RCC 7860 (cell line): ENCODE measurements around the gene DDIT4.
A peak's percentile ranks its signal among the peaks of the same experiment; 100 is the strongest.
"Not testable (repeated sequence)": the region's sequence is repeated elsewhere in the genome, so short reads cannot be mapped to it uniquely, and the experiment has no call there.

Experiments used
- DNase-seq: peaks from one replicate; pipeline ENCODE4 v3.0.0-alpha.2; 2015; ENCODE audit warnings: low spot score
- FAIRE-seq: peaks from 2 replicates; lab custom pipeline; 2012; peaks lifted over from hg19 to GRCh38; lab: Jason Lieb, UNC

Gene DDIT4

DNA sequence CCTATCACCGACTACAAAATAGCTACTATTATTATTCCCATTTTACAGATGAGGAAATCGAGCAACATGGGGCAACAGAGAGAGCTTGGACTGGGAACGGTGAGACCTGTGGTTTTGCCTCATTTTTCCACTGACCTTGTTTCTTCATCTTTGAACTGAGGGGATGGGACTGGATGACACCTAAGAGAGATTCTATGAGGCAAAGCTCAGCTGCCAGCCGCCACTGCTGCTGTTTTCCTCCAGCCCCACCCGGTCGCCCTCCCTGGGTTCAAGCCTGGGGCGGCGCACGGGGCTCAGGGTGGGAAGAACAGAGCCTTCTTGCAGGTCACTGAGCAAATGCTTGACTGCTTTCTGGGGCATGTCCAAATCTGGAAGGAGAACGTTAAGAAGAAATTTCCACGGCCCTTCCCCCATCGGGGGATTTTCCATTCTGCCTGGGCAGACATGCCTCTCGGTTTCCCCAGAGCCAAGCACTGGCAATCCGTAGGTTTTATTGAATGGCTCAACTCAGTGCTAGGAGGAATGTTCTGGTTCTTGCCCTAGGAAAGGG, 12.3 kb downstream of the DDIT4 start:
- DNase-seq (peak; percentile 57), FAIRE-seq (peak; percentile 81)

DNA sequence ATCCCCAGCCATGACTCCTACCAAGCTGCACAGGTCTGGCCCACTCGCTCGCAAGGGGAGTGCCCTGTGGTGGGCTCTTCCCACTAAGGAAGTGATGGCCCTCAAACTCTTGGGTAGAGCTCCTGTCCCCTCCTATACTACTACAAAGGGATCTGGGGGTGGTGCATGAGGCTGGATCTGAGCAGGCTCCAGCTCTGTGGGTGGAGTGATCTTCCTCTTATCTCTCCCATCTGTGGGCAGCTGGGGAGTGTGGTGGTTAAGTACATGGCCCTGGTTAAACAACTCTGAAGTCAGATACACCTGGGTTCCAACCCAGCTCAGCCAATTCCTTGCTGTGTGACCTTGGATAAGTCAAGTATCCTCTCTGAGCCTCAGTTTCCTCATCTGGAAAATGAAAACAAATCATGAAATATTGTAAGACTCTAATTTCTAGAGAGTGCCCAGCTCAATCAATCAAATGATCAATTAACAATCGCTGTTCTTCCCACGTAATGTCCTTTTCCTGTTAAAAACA, 17.4 kb downstream of the DDIT4 start:
- FAIRE-seq: peak; percentile 28

DNA sequence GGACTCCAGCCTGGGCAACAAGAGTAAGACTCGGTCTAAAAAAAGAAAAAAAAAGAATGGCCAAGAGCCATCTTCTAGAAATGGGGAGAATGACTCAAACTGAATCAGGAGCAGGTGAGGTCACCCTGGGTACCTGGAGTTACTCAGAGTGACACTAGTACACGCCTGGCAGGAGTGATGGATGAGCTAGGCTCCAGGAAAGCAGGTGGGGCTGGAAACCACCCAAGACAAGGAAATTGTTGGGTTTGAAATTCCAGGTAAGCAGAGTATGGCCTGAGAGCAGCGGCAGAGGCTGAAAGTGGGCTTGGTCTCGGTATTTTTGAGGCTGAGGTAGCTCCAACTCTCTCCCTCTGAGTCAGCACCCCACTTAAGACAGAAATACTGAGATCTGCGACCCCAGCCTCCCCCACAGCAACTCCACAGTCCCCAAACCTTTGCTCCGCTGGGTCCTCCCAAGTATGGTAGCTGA, 18.5 kb downstream of the DDIT4 start:
- DNase-seq: peak; percentile 75

More for the DNA sequence above, 17.4 kb downstream of the DDIT4 start:
- no peak for DNase-seq

DNA sequence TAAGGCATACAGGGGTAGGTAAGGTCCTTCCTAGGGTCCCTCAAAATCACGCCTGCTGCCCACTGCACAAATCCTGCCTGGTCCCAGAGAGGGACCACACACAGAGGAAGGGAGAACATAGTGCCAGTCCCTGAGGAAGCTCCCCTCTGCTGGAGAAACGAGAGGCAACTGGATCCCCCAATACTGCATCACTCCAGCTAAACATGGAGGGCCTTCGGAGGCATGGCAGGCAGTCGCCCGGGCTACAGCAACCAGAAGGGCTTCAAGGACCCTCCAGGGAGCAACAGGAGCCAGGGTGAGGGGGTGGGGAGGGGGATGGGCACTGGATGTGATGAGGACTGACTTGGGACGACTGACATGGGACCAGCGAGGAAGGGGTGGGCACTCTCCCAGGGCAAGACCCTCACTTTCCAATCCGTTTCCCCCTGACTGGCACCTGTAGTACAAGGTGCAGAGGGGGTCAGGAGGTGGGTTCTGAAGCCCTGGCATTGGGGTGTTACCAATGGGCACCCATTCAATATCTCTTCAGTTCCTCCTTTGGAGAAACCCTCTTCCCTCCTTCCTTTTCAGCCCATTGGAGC, 21.7 kb downstream of the DDIT4 start:
- FAIRE-seq (no peak), DNase-seq (no peak)

More for the DNA sequence above, 18.5 kb downstream of the DDIT4 start:
- peak; percentile 64 for FAIRE-seq

DNA sequence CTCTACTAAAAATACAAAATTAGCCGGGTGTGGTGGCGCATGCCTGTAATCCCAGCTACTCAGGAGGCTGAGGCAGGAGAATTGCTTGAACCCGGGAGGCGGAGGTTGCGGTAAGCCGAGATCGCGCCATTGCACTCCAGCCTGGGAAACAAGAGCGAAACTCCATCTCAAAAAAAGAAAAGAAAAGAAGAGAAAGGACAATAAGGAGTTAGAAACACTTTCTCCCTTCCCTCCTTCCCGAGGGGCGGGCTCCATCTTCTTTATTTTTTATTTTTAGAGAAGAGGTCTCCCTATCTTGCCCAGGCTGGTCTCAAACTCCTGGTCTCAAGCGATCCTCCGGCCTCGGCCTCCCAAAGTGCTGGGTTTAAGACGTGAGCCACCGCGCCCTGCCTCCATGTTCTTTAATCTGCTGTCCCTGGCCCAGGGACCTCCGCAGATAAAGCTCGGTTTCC, 23.1 kb downstream of the DDIT4 start:
- DNase-seq, FAIRE-seq: not testable (repeated sequence)

DNA sequence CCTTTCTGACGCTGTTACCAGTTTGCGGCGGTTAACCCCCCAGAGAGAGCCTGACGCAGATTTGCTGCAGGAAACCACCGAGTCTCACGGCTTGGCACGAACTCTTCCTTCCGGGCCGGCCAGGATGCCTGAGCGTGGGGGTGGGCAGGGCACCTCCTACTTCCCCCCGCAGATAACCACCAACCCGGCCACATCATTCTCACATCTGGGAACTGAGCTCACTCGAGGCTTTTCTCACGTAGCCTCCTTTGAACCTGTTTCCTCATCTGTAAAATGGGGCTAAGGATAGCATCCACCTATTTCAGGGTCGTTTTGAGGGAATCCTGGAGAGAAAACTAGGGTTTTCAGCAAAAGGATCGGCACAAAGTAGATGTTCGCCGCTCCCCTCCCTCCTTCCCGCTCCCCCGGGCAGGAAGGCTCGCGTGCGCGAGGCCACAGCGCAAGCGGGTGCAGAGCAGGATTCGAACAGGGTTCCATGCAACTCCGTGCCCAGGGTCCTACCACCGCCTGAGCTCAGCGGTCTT, 23.6 kb downstream of the DDIT4 start:
- DNase-seq: peak; percentile 98
- FAIRE-seq: peak; percentile 89

DNA sequence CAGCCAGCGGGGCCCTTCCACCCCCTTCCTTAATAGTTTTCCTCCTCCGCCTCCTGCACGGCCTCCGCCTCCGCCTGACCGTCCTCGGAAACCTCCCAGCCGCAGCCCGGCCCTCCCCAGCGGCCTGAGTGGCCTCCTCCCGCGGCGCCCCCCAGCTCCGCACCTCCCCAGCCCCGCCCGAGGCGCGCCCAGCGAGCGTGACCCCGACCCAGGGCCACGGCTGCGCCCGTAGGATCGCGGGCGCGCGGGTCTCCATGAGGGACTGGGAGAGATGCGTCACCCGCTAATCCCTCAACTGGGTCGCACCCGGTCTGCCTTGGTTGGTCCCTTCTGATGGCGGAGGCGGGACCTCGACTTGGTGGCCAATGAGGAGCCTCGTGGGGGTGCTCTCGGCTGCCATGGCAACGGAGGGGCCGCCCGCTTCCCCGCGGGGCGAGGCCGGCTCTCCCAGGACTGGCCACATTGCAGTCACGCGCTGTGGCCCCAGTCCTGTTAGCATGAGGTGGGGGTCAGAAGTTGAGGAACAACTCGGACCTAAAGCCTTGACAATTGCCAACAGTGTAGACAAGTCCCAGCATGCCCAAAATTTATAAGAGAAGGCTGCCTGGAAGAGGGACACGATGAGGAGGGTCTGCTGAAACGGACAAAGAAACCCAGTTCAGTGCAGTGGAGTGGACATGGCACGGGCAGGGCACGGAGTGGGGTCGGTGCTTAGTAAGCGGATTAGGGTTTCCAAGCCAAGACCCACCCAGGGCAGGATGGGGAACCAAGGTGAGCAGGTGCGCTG, 24.3 kb downstream of the DDIT4 start:
- peak; percentile 71 for FAIRE-seq
- peak; percentile 98 for DNase-seq

DNA sequence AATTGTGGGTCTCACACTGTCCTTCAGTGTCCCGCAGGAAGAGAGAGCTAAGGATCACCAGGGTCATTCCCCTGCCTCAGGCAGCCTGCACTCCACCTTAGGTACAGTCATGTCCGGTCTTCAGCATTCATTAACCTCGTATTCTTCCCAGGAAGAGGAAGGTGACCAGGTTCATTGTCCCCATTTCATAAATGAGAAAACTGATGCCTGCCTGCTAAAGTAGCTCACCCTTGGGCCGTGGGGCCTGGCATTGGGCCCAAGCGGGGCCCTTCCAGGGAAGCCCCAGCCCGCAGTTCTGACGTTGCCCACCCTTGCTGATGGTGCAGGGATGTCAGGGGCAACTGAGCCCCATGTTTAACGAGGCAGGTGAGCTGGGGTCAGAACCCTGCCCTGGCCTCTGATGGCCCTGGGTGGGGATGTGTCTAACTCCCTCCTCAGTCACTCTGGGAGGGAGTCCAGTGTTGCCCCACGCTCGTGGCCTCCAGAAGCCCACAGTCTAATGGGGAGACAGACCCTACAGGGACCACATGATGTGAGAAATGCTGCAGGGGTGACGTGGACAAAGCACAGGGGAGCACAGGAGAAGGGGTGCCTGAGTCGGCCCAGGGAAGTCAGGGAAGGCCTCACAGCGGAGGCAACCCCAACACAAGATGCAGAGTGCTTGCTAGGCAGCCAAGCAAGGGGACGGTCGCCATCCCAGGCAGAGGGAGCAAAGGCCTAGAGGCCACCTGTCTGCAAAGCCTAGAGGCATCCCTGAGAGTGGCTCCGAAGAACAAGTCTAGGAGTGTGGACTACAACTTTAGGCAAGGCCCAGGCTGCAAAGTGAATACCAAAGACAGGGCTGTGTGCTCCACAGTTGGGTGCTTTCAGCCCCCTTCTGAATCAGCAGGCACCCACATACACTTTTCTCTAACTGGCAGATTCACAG, 25.1 kb downstream of the DDIT4 start:
- FAIRE-seq: no peak

DNA sequence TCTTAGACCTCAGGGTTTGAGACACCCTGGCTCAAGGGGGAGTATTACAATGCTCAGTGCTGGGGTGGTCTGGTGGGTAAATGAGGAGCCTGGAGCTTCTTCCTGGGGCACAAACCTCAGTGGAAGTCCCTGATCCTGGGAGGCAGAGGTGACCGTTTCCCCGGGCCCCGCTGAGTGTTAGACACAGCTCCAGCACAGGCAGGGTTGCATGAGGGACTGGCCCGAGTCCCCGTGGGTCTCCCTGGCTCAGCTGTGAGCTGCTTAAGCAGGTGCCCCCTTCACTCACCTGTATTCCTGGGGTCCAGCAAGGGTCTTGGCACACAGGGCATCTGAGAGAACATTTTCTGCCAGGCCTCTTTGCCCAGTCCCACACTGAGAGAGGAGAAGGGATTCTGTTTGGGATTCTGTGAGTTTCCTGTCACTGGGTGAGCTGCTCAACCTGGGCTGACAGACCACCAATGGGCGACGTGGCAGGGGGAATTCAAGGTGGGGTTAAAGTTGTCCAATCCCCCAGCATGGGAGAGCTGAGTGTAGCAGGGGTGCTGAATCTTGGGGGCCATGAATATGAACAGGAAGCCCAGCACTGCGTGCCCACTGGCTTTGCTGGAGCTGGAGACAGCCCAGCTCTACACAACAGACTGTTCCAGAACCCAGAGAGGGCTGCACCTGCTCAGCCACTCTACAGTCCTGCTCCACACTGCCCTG, 29.9 kb downstream of the DDIT4 start:
- DNase-seq (no peak), FAIRE-seq (no peak)

More for the DNA sequence above, 25.1 kb downstream of the DDIT4 start:
- DNase-seq: peak; percentile 75

DNA sequence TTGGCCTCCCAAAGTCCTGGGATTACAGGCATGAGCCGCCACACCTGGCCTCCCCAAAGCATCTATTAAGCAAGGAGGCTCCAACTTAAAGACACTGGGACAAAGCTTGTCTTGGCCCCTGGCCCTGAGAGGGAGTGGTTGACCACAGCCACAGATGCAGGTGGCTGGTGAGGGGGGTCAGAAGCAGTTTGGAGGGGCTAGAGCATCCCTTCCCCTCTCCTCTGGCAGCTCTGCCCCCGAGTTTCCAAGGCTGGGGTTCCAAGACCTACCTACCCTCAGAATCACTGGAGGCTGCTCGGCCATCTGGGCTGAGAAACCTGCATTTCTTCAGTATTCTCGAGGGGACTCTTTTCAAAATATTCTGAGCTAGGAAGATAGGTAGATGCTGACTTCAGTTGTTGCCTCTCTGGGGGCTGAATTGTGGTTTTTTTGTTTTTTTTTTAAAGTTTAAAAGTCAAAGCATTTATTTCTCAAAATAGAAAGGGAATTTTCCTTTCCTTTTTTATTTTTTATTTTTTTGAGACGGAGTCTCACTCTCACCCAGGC, 32.6 kb downstream of the DDIT4 start:
- DNase-seq (no peak), FAIRE-seq (no peak)

DNA sequence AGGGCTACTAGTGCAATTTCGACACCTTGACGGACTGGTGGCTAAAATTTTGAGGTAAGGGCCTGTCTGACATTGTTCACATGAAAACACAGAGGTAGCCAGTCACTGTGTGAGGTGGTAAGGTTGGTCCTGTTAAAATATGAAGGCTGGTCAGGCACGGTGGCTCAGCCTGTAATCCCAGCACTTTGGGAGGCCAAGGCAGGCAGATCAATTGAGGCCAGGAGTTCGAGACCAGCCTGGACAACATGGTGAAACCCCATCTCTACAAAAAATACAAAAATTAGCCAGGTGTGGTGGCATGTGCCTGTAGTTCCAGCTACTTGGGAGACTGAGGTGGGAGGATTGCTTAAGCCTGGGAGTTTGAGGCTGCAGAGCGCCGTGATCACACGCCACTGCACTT, 34.0 kb downstream of the DDIT4 start:
- not testable (repeated sequence) for FAIRE-seq

DNA sequence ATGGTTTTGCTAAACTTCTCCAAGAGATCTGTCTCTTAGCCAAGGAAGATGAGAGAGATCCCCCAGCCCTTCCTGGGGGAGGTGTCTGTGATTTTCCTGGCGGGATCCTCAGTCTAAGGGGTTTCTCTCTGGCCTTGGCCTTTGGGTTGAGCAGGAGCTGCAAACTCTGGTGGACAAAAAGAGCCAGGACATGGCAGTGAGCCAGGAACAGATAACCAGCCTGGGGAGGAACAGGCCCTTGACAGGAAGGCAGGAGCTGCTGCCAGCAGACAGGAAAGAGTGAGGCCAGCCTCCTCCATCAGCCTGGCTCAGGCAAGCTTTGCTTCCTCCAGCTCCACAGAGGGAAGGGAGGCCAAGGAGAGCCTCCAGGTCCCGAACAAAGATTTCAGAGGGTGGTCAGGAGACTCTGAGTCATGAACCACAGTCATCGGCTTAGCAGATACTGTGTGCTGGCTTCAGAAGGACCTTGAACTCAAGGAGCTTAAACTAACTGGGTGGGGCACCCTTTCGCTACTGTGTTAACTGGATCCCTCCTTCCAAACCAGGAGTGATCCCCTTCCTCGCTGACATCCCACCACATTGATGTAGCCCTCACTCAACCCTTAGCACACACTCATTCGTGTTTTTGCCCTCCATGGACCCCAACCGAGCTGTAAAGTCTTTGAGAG, 34.7 kb downstream of the DDIT4 start:
- DNase-seq: peak; percentile 93
- peak; percentile 87 for FAIRE-seq

More for the DNA sequence above, 34.0 kb downstream of the DDIT4 start:
- not testable (repeated sequence) for DNase-seq

DNA sequence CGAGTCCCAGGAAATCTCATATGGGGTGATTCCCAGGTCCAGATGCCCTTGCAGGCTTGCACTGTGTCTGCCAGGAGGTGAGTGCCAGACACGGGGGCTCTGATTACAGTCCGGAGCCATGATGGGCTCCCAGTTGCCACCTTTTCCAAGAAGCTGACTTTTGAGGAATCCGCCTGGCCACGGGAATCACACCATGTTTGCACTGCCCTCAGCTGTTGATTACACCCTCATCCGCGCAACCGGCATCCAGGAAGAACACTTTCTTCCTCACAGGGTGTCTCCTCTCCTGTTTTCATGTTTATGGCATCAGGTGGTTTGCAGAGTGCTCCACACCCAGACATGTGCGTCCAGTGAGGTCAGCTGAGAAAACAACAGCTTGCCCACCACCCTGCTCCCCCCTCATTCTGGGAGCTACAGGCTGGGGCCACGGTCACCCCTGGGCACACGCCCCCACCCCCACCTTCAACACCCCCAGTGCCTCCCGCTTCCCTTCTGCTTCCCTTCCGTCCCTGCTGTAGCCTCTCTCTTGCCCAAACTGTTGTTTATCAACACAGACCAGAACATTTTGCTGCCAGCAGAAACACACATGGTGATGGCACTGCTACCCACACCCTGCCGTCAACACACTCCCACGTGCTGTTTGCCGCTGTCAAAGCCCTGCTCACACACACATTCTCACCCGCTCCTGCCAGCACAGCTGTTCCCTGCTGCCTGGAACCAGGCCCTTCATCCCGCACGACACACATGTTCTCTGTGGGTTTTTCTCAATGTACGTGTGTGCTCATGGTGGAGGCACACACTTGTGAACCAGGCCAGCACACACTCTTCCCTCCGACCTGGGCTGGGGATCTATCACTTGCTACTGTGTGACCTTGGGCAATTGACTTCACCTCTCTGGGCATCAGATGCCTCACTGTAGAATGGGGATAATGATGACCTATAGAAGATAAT, 35.8 kb downstream of the DDIT4 start:
- DNase-seq (no peak), FAIRE-seq (no peak)

DNA sequence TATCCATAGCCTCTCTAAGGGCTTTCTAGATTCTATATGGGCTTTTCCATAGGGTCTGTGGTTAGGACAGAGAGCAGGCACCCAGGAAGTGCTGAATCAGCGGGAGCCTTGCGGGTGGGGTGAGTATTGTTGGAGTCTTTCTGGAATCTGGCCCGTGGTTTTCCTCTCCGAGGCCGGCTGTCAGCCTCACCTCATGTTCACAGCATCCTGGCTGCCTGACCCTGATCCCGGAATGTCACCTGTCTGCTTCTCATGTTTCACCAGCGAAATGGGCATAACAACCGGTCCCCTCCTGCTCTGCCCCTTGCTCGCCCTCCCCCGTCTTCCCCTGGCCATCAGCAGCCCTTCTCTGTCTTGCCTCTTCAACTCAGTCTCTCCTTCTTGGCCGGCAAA, 36.5 kb downstream of the DDIT4 start:
- DNase-seq: peak; percentile 82
- FAIRE-seq: peak; percentile 68

DNA sequence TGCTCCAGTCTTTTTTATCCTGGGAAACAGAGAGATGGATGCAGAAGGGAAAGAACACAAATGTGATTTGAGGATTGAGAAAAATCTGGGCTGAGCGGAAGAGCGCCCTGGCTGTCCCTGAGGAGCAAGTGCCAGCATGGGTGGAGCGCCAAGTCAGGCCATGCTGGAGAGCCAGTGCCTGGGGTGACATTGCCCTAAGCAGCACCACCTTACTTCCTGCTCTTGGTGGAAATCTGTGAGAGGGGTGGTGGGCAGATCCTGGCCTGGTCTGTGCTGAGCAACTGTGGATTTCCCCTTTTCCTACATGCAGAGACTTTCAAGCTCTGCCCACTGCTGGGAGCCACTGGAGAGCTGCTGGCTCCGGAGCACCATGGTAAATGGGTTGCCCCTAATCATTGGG, 36.9 kb downstream of the DDIT4 start:
- peak; percentile 62 for DNase-seq
- no peak for FAIRE-seq

DNA sequence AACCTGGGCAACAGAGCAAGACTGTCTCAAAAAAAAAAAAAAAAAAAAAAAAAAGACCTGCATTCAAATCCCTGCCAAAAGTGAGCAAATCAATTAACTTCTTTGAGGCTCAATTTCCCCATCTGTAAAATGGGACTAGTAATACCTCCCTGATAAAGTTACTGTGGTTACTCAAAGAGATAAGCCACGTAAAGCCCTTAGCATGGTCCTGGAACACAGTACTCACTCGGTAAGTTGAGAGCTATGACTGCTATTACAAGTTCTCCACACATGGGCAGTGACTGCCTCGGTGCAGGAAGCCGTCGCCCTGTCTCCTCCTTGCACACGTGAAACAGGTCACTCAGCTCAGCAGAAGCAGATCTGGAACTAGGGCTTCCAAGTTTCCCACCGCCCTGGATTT, 37.9 kb downstream of the DDIT4 start:
- FAIRE-seq (no peak), DNase-seq (no peak)

DNA sequence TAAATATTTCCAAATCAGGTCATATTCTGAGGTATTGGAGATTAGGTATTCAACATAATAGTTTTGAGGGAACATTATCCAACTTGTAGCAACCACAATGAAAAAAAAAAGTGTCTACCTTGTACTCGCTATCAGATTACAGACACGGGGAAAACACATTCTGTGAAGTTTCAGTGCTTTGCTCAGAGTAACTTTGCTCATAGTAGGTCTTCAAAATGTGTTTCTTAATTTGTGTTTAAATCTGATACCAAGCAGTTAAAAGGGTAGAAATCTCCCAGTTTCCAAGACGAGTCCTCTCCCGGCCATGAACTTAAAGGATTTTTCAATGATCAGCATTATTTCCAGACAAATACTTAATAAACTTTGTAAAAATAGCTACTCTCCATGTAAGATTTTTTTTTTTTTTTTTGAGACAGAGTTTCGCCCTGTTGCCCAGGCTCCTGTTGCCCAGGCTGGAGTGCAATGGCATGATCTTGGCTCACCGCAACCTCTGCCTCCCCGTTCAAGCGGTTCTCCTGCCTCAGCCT, 39.2 kb downstream of the DDIT4 start:
- DNase-seq (no peak), FAIRE-seq (no peak)
